Esophagus muscularis mucosa (tissue), 4 donors: ENCODE results near the gene LAMTOR2.

Experiments
- CTCF ChIP-seq, 3 experiments: fragments of 200-600 bp in 2 of 3; fragments of 450-650 bp in 1 of 3; sonication (generic) in 2 of 3; IDR thresholded peaks; one replicate each; pipeline ENCODE4 v1.5.1; 2017 to 2019; ENCODE audit warnings: antibody characterized with exemption in 3 of 3, mild to moderate bottlenecking in 2 of 3, moderate library complexity in 1 of 3
- EP300 ChIP-seq: sonication (generic); formaldehyde crosslinking; IDR thresholded peaks from one replicate; pipeline ENCODE4 v1.6.1; 2017; ENCODE audit warnings: antibody characterized with exemption
- POLR2A ChIP-seq: fragments of 450-650 bp; IDR thresholded peaks from one replicate; pipeline ENCODE4 v1.6.1; 2017; ENCODE audit warnings: antibody characterized with exemption, moderate library complexity, mild to moderate bottlenecking, low read depth
- POLR2AphosphoS5 ChIP-seq, 2 donors: sonication (generic); formaldehyde crosslinking; IDR thresholded peaks; one replicate each; pipeline ENCODE4 v1.6.1; 2017; ENCODE audit warnings: antibody characterized with exemption in 2 of 2

- TF ChIP-seq EP300: no peak
- no peak for TF ChIP-seq POLR2A
- TF ChIP-seq CTCF (IDR thresholded peaks at IDR 0.05): no peak
- TF ChIP-seq POLR2AphosphoS5 (IDR thresholded peaks at IDR 0.05): no peak
These were observed 20.1 kb downstream of the LAMTOR2 start for GRCh38 chr1:156074661-156075060.
